NK-92 (cell line): ENCODE data around the gene ANAPC4.

Experiments
- DNase-seq: peaks from one replicate; lab custom pipeline; 2025; ENCODE audit not compliant: unreplicated experiment; lab: John Stamatoyannopoulos, UW

Gene ANAPC4

DNA sequence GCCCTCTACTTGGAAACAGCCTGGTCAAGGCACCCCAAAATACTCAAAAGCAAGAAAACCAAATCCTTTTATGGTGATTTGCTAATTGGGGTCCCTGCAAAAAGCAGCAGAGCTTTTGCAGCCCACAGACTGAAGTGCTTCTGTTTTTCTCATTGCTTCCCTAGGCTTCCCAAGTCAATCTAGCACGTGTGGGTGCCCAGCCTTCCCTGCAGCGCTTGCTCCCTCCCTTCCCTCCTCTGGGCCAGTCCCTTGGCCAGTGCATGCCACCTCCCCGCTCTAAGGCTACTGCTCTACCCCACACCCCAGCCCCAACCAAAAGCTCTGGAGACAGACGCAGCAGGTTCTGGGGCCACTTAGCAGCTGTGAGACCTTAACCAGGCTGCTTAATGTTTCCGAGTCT is 53.6 kb downstream of the ANAPC4 start:
- no peak for DNase-seq

DNA sequence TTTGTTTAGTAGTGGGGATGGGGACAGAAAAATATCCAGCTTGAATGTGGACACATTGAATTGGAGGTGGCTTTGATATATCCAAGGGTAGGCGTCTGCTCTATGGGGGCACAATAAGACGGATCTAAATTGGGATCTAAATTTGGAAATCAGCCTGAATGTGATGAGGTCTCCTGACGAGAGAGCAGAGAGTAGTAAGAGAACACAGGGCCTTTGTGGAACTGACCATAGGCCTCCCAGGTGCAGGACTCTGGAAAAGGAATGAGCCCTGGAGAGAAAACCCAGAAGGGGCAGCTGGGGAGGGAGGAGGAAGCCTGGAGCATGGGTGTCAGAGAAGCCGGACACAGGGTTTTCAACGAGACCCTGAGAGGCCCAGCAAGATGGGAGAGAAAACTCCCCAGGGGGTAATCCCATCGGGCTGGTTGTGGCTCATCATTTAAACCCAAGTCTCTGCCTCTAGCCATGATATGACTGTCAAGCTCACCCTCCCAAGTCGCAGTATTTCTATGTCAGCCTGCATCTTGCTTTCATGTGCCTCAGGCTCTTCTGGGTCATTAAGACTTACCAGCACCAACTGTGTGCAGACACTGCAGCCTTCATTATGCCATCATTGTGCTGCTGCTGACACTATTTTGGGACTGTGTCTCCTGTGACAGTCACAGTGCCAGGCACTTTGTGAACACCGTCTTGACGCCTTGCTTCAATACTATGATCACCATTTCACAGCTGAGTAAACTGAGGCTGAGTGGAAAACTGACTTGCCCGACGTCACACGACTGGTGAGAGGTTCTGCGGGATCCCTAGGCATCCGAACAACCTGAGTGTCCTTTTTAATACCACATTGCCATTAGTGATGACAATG is 57.1 kb downstream of the ANAPC4 start:
- DNase-seq, result no peak

GRCh38 chr4:25437926-25438325 is 60.9 kb downstream of the ANAPC4 start:
- no peak for DNase-seq

- DNase-seq, result no peak
Measured at GRCh38 chr4:25439918-25440477, 62.9 kb downstream of the ANAPC4 start.

DNA sequence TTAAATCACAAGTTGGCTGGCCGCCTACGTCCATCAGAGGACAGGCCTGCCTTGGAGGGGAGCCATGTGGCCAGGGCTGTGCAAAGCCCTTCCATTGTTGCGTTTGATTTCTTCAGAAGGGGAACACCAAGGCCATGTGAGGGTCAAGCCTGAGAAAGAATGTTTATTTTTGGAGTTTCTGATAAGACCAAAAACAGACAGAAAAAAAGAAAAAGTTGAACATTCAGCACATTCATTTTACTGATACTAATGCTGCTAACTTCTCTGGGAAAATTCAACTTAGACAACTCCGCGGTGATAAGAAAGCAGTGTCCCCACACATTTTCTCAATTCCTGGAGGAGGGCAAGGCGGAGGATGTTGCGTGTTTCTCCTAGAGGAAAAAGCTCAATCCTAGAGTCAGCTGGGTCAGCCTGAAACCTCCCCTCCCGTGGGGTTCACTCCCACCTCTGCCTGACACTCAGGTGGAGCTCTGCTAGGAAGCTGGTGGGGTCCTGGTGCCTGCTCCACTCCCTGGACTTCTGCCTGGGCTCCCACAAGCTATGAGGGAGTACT is 63.5 kb downstream of the ANAPC4 start:
- DNase-seq, result no peak

DNA sequence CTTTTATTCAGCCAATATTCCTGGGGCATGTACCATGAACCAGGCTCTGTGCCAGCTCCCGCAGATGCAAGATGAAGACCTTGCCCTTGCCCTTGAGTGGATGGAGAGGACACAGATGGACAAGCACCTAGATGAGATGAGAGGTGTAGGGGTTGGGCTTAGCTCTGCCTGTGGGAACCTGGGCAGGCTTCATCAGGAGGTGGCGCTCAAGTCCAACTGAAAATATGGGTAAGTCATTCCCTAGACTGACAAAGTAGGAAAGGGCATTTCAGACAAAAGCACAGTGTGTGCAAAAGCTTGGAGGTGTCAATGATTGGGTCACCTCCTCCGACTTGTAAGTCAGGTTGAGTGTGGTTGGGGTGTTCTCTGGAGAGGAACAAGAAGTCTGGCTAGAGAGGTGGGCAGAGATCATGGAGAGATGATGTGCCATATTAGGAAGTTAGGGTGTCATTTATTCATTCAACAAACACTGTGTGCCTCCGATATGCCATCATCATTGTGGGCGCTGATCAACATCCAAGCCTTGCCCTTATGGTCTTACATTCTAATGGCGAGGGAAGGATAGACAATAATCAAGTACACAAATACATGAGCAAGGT is 64.6 kb downstream of the ANAPC4 start:
- no peak for DNase-seq

DNA sequence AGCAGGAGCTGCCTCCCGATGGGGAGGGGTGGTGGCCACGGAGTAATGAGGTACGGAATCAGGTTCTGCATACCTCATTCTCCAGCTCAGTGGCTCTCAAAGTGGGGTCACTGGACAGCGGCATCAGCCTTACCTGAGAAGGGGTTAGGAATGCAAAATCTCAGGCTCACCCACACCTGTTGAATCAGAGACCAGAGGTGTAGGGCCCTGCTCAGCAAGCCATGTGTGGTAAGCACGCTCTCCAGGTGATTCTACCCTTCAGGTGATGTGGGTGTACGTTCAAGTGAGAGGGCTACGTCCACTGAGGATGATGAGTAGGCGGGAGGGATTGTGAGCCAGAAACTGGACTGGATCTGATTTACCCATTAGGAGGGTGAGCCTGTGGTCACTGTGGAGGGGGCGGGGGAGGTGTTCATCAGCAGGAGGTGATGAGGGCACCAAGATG is 65.8 kb downstream of the ANAPC4 start:
- DNase-seq, result no peak

DNA sequence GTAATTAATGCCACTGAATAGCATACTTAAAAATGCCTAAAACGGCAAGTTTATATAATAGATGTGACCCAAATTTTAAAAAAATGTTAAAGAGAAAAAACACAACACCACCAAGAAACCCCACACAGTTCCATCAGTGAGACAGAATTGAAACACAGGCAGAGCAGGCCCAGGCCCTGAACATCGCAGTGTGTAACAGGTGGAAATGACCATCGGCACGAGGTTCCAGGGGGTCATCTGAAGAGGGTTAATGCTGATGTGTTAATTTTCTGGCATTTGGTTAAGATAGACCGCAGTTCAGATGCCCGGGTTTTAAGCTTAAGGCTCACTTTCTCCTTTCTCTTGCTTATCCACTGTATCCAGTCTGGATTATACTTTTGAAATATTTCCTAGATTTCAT is 66.8 kb downstream of the ANAPC4 start:
- DNase-seq, result no peak

DNA sequence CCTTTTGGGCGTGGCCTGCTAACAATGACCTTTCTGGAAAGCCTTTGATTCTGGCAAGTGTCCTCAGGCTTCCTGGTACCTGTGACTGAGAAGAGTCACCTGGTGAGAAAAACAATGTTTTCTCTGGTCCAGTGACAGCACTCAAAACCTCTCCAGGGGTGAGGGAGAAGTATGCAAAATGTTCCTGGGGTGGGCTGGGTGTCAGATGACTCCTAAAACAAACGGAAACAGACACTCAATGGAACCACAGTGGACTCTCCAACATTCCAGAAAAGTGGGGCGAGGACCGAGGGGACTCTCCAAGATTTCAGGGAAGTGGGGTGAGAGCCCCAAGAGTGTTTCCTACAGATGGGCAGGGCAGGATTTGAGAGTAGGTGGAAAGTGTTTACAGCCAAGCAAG is 69.5 kb downstream of the ANAPC4 start:
- no peak for DNase-seq

GRCh38 chr4:25448379-25449109 is 71.5 kb downstream of the ANAPC4 start:
- no peak for DNase-seq

DNA sequence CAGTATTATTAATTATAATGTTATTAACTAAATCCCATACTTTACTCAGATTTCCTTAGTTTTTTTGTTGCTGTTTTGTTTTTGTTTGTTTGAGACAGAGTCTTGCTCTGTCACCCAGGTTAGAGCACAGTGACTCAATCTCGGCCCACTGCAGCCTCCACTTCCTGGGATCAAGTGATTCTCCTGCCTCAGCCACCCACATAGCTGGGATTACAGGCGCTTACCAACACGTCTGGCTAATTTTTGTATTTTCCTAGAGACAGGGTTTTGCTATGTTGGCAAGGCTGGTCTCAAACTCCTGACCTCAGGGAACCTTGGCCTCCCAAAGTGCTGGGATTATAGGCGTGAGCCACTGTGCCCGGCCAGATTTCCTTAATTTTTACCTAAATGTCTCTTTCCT is 72.2 kb downstream of the ANAPC4 start:
- DNase-seq, result no peak

- DNase-seq, result no peak
Measured at GRCh38 chr4:25449688-25450087, 72.6 kb downstream of the ANAPC4 start.

DNA sequence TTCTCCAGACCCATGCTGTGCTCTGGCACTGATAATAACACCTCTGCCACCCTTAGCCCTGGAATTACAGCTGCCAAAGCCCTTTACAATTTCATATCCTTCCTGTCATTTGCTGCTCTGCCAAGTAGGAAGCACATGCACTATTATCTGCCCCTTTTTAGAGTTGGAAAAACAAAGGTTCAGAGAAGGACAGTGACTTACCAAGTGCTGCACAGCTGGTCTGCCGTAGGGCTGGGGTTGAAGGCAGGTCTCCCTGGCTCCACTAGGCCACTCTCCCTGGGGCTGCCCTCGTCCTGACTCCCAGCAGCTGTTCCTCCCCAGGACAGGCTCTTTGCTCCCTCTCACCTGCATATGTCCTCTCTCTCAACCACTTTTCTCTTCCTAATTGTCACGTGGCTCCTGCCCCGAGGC is 73.4 kb downstream of the ANAPC4 start:
- no peak for DNase-seq

GRCh38 chr4:25451676-25452075 is 74.6 kb downstream of the ANAPC4 start:
- no peak for DNase-seq

DNA sequence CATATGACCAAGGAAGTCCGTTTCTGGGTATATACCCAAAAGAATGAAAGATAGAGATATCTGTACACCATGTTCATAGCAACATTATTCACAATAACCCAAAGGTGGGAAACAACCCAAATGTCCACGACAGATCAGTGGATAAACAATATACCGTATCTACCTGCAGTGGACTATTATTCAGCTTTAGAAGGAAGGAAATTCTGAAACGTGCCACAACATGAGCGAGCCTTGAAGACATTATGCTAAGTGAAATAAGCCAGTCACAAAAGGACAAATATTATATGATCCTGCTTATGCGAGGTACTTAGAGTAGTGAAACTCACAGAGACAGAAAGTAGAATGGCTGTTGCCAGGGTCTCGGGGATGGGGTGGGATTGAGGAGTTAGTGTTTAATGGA is 75.0 kb downstream of the ANAPC4 start:
- no peak for DNase-seq

DNA sequence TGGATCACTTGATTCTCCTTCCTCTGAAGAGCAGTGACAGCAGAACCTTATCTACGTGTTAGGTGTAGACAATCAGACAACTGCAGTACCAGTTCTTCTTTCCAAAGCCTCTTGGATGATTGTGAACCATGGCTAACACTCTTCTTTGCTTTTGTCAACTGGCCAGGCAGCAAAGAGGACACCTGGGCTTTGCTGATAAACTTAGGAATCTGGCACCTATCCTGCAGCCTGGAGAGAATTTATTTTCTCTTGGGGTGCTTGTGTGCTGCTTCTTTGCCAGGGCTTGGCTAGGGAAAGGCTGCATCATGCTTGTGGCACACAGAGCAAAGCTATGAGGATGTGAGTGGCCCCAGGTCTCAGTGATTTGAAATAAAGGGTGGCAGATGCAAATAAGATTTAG is 77.4 kb downstream of the ANAPC4 start:
- no peak for DNase-seq

DNA sequence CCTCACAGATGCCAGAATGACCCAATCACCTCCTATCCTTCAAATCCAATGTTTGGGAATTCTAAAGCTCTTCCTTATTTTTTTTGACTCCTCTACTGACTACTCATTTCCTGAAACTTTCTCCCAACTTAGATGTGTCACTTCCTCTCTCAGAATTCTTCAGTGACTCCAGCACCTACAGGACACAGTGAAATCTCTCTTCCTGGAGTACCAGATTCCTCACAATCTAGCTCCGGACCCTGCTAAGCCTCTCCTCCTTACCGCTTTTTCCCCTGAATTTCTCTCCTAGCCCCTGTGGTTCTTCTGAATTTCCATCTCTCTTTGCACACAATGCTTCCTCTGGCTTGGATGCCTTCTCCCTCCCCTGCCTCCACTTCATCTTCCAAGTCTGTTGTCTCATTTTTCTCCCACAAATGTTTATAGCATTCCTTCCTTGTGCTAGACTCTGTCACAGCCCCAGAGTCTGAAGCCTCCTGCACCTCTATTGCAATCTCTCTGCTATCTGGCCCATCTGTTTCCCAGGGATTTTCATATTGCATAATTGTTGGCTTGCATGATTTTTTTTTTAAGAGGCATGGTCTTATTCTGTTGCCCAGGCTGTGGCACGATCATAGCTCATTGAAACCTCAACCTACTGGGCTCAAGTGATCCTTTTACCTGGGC is 80.1 kb downstream of the ANAPC4 start:
- DNase-seq, result no peak

GRCh38 chr4:25466966-25467697 is 90.1 kb downstream of the ANAPC4 start:
- DNase-seq, result no peak

DNA sequence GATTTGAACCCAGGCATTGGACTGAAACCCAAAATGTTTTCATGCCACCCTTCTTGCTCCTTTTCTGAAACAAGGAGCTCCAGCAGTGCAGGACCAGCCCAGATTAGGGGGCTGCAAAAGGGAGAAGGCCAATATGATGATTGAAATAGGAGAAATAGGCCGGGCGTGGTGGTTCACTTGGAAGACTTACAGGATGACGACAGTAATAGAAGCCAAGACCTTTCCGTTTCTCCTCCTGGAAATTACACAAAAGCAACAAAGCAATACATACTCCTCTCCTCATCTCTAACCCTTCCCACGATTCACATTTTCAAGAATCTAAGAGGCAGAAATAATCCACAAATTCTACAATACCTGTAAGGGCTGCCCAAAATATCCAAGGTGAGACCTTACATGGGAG is 90.8 kb downstream of the ANAPC4 start:
- no peak for DNase-seq
